ENCODE data around the gene NRROS.

DNA sequence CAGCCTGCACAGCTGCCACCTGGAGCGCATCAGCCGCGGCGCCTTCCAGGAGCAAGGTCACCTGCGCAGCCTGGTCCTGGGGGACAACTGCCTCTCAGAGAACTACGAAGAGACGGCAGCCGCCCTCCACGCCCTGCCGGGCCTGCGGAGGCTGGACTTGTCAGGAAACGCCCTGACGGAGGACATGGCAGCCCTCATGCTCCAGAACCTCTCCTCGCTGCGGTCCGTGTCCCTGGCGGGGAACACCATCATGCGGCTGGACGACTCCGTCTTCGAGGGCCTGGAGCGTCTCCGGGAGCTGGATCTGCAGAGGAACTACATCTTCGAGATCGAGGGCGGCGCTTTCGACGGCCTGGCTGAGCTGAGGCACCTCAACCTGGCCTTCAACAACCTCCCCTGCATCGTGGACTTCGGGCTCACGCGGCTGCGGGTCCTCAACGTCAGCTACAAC, 20.4 kb downstream of the NRROS start:
- TF ChIP-seq, protein P1, sequence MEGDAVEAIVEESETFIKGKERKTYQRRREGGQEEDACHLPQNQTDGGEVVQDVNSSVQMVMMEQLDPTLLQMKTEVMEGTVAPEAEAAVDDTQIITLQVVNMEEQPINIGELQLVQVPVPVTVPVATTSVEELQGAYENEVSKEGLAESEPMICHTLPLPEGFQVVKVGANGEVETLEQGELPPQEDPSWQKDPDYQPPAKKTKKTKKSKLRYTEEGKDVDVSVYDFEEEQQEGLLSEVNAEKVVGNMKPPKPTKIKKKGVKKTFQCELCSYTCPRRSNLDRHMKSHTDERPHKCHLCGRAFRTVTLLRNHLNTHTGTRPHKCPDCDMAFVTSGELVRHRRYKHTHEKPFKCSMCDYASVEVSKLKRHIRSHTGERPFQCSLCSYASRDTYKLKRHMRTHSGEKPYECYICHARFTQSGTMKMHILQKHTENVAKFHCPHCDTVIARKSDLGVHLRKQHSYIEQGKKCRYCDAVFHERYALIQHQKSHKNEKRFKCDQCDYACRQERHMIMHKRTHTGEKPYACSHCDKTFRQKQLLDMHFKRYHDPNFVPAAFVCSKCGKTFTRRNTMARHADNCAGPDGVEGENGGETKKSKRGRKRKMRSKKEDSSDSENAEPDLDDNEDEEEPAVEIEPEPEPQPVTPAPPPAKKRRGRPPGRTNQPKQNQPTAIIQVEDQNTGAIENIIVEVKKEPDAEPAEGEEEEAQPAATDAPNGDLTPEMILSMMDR (IDR thresholded peaks at IDR 0.05): no peak
- TF ChIP-seq POLR2A (IDR thresholded peaks at IDR 0.05): no peak

Measured in esophagus squamous epithelium (tissue), 4 donors.